Stimulated activated CD8-positive, alpha-beta memory T cell treated with anti-CD3 and anti-CD28 coated beads, Interleukin-4, amount 100 ng/mL, for 4 hours (primary cell): ENCODE results near the gene USP5.
"Not testable (repeated sequence)": the region's sequence is repeated elsewhere in the genome, so short reads cannot be mapped to it uniquely, and the experiment has no call there.

Experiments used
- DNase-seq, 2 donors: peaks; one replicate each; pipeline ENCODE4 v3.0.0-alpha.2; 2020; ENCODE audit warnings: low read depth in 2 of 2, low spot score in 1 of 2

The USP5 gene

DNA sequence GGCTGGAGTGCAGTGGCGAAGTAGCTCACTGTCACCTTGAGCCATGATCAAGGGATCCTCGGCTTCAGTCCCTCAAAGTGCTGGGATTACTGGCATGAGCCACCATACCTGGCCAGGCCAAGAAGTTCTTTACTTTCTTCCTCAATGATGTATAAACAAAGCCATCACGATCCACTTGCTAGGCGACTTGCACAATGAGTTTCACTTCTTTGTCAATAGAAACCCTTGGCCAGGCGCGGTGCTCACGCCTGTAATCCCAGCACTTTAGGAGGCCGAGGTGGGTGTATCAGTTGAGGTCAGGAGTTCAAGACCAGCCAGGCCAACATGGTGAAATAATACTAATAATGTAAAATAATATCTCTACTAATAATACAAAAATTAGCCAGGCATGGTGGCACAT is 35.5 kb downstream of the USP5 start:
- no peak for DNase-seq

DNA sequence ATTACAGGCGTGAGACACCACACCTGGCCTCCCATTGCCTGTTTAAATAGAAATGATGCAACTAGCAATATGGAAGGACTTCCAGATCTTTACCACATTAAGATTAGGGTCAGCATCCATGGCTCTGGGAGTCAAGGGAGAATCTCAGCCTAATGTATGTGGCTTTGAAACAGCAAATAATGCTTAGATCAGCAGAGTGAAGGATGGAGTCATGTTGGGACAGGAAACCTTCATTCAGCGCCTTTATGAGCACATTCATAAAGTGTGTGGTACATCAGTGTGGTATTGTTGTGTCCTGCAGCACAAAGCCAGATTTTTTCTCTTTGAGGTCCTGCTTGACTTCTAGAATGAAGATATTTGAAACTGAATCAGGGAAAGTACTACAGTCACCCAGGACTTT is 36.4 kb downstream of the USP5 start:
- no peak for DNase-seq

DNA sequence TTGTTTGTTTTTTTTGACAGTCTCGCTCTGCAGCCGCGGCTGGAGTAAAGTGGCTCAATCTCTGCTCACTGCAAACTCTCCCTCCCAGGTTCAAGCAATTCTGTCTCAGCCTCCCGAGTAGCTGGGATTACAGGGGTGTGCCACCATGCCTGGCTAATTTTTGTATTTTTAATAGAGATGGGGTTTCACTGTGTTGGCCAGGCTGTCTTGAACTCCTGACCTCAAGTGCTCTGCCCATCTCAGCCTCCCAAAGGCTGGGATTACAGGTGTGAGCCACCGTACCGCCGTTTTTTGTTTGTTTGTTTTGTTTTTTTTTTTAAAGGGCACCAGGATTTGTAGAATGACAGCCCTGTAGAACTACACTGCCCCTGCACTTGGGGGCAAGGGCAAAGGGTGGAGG is 36.8 kb downstream of the USP5 start:
- not testable (repeated sequence) for DNase-seq

DNA sequence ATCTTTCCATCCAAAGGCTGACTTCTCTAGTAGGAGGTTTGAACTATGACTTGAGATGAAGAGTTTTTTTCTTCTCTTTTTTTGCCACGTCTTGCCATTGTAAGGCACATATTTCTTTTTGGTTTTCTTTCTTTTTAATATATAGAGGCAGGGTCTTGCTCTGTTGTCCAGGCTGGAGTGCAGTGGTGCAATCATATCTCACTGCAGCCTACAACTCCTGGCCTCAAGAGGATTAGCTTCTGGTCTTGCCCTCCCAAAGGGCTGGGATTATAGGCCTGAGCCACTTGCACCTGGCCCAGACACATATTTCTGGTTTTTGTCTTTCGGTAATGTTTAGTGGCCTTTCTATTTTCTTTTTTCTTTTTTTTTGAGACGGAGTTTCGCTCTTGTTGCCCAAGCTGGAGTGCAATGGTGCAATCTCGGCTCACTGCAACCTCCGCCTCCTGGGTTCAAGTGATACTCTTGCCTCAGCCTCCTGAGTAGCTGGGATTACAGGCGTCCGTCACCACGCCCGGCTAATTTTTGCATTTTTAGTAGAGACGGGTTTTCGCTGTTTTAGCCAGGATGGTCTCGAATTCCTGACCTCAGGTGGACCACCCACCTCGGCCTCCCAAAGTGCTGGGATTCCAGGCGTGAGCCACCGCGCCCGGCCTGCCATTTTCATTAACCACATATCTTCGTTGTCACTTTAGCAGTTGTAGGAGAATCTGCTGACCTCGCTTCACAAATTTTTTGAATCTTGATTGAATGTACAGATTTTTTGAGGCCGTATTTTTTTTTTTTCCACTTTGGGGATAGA is 38.0 kb downstream of the USP5 start:
- DNase-seq = not testable (repeated sequence)

DNA sequence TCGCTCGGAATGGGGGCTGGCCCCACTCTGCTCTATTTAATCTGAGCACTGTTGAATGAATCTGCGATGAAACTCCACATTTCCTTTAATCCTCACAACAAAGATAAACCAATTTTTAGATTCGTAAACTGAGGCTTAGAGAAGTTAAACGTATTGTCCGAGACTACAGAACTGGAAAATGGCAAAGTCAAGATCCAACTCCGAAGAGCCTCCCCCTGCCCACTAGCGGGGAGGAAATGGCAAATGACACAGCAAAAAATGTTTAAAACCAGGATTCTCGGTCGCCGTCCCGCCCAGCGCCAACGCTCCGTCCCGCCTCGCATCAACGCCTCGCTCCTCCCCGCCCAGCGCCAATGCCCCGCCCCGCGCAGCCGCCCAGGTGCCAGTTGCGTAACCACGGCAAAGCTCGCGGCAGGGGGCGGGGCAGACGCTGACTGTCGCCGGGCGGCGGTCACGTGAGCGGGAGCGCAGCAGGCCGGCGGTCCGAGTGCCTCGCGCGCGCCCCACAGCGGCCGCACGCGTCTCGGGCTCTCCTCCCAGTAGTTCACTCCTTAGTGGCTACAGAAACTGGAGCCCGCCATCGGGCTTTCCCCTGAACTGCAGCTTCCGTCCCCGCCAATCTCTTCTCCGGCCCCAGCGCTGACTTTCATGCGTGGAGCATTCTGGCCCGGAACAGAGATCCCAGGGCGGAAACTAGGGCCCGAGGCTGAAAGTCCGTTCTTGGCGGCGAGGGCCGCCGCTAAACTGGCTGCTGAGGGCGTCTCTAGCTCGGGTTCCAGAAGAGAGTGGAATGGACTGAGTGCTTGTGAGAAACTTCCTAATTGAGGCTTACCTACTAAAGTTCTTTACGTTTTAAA is 39.1 kb downstream of the USP5 start:
- DNase-seq = peak; percentile 96 to 97

DNA sequence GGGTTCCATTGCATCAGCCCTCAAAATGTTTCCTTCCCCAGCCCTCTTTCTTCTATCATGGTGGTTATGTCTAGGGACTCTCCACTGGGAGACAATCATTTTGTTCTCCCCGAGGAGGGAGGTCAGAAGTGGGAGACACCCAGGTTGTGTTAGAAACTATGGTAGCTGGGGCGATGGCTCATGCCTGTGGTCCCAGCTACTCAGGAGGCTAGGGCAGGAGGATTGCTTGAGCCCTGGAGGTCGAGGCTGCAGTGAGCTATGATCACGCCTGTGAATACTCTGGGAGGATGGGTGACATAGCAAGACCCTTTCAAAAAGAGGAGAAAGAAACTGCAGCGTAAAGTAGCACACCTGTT is 39.7 kb downstream of the USP5 start:
- DNase-seq = no peak

DNA sequence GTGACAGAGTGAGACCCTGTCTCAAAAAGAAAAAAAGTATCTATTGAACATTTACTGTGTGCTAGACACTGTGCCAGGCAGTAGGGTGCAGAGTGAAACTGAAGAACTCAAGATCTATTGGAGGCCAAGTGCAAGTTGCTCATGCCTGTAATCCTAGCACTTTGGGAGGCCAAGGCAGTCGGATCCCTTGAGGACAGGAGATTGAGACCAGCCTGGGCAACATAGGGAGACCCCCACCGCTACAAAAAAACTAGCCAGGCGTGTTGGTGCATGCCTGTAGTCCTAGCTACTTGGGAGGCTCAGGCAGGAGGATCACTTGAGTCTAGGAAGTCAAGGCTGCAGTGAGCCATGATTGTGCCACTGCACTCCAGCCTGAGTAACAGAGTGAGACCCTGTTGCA is 40.7 kb downstream of the USP5 start:
- DNase-seq = not testable (repeated sequence)

DNA sequence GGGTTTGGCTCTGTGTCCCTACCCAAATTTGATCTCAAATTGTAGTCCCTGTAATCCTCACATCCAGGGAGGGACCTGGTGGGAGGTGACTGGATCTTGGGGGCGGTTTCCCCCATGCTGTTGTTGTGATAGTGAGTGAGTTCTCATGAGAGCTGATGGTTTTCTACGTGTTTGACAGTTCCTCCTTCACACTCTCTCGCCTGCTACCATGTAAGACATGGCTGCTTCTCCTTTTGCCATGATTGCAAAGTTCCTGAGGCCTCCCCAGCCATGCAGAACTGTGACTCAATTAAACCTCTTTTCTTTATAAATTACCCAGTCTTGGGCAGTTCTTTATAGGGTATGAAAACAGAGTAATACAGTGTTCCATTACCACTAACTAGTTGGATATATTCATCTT is 42.4 kb downstream of the USP5 start:
- no peak for DNase-seq

DNA sequence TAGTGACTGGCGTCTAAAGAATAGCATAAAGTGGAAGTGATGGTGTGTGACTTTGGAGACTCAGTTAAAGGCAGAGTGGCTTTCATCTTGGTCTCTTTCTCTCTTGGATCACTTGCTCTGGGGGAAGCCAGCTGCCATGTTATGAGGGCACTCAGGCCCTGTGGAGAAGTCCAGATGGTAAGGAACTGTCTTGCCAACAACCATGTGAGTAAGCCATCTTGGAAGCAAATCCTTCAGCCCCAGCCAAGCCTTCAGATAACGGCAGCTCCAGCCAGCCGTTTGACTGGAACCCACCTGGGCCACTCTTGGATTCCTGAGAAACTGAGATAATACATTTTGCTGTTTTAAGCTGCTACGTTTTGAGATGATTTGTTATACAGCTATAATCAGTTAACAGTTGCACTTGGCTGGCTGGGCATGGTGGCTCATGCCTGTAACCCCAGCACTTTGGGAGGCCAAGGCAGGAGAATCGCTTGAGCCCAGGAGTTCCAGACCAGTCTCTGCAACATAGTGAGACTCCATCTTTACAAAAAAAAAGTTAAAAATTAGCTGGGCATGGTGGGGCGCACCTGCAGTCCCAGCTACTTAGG is 45.0 kb downstream of the USP5 start:
- no peak for DNase-seq

DNA sequence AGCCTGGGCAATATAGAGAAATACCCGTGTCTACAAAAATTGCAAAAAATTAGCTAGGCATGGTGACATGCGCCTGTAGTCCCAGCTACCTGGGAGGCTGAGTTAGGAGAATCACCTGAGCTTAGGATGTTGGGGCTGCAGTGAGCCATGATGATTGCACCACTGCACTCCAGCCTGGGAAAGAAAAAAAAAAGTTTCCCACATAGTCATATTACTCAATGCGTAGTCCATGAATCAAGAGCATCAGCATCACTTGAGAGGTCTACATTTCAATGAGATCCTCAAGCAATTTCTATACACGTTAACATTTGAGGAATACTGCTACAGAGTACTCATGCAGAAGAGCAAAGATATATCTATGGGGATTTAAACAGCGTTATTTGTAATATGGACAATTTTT is 47.5 kb downstream of the USP5 start:
- no peak for DNase-seq

DNA sequence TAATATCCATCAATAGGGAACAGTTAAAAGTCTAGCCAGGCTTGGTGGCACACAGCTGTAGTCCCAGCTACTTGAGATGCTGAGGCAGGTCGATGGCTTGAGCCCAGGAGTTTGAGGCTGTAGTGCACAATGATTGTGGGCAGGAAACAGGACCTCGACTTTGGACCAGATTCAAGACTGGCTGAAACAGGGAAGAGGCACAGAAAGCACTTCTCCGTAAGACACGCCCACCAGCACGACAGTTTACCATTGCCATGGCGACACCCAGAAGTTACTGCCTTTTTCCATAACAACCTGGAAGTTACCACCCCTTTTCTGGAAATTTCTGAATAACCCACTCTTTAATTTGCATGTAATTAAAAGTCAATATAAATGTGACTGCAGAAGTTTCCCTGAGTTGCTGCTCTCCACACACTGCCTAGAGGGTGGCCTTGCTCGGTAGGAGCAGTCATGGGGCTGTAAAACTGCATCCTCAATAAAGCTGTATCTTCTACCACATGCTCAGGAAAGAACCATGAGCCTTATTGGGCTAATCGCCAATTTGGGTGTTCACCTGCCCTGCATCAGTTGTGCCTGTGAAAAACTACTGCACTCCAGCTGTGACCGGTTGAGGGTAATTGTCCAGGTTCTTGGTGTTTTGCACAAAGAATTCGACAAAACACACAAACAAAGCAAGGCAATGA is 48.0 kb downstream of the USP5 start:
- DNase-seq = no peak

DNA sequence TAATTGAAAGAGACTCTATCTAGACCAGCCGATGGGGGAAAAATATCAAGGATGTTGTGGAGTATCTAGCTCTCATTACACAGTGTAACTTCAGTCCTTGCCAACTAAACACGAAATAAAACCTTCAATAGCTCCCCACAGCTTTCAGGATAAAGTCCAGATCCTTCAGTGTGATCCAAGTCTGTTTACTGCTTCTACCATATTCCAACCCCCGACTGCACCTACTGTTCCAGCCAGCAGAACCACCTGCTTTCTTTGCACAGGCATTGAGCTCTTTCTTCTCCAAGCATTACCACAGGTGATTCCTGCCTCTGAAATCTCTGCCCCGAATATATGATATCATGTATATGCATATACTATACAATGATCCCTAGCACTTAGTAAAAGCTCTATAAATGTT is 50.5 kb downstream of the USP5 start:
- DNase-seq = no peak

DNA sequence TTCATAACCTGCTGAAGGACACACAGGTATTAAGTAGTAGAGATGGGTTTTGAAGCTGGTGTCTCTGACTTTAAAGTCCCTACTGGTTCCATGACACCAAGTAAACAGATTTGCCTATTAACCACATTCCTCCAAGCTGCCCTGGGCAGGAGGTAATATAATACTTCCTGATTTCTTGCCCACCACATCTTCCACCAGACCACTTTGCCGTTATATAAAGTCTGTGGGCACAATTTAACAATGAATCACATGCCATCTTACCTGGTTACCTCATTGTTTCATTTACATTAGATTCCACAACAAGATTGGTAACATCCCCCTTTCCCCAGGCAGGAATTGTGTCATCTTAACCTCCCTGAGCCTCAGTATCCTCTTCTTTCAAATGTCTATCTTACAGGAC is 51.8 kb downstream of the USP5 start:
- no peak for DNase-seq

DNA sequence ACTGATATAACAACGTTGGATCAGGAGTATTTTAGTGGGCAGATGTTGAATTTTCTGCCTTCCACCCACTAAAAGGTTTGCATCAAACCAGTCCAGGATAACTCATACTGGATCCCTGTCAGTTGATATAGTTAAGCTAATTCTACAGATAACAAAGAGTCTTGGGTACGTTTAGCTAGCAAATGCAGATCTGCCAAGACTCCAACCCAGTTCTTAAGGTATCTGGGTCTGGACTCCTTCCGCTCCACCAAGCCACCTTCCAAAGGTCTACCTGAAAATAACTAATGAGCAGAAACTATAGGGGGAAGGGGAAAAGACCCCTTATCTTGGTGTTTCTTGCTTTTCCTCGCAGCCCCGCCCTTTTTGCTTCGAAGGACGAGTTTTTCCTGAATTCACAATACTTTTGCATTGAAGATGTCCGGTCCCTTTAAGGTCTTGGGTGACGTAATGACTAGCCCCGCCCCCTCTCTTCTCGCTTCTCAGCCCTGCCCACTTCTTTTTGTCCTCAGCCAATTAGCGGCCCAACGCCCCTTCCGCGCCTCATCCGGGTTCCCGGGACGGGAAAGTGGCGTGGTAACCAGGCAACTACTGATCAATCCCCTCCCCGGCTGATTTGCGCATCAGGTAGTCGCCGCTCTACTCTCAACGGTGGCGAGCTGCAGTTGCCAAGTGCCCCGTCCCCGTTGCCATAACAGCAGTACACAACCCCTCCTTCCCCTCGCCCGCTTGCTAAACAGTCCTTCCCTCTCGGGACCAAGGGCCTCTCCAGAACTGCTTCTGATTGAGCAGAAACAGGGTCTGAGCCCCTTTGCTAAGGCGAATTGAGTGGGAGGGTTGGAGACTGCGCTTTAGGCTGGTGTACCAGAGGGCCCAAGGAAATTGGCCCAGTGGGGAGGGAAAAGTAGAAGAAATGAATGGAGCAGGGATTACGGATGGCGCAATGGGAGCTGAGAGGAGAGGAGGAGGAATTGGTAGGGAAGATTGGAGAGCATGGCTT is 52.6 kb downstream of the USP5 start, which contains the start of gene LRRC23:
TSS of gene LRRC23 (plus strand) at position 543 of the 997 bp plus-strand sequence. CDS start 812 bp downstream, outside the sequence.
- DNase-seq = peak; percentile 94 to 95

DNA sequence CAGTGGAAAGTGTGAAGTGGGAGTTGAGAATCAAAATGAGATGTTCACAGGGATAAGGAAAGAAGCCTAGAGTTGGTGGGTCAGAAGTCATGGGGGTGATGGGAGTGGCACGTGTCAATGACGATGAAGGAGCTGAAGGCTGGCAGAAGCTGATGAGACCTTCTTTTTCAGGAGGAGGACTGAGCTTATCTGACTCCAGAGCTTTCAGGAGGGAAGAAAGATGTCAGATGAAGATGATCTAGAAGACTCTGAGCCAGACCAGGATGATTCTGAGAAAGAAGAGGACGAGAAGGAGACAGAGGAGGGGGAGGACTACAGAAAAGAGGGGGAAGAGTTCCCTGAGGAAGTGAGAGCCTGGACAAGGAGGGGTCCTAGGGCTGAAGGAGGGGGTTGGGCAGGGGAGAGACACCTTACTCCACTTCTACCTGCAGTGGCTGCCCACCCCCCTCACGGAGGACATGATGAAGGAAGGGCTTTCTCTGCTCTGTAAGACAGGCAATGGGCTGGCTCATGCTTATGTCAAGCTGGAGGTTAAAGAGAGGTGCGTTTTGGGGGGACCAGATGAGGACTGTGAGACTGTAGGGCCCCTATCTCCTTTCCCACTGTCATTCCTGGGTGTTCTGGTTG is 53.6 kb downstream of the USP5 start:
- no peak for DNase-seq

DNA sequence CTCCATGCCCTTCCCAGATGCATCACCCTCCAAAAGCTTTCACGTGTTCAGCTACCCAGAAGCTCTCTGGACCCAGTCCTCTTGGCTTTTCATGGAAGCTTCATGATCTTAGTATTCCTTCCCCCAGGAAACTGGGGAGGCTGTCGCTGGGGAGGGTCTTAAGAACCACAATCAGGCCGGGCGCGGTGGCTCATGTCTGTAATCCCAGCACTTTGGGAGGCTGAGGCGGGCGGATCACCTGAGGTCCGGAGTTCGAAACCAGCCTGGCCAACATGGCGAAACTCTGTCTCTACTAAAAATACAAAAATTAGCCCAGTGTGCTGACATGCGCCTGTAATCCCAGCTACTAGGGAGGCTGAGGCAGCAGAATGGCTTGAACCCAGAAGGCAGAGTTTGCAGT is 56.2 kb downstream of the USP5 start:
- not testable (repeated sequence) for DNase-seq

DNA sequence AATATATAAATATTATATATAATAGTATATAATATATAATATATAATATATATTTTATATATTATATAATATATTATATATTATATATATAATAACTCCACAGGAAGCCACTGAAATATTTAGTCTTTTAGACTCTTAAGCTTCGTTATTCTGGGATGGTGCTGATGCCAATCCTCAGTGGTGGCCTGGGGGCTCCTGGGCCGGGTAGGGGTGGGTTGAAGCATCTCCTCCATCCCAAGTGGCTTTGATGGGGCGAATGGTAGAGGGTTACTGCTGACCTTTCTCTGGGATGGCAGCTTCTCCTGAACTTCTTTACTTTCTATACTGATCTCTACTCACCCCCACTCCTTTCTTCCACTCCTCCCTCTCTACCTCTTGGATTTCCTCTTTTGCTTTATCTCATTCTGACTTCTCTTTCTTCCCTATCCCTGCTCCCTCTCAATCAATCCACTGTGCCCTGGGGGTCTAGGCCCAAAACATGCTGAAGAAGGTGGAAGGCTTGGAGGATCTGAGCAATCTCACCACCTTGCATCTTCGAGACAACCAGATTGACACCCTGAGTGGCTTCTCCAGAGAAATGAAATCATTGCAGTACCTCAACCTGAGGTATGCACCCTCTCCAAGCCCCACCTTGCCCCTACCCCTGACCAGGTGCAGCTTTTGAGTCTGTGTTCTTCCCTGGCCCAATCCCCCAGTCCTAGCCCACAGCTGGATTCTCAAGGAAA is 57.6 kb downstream of the USP5 start:
- no peak for DNase-seq

DNA sequence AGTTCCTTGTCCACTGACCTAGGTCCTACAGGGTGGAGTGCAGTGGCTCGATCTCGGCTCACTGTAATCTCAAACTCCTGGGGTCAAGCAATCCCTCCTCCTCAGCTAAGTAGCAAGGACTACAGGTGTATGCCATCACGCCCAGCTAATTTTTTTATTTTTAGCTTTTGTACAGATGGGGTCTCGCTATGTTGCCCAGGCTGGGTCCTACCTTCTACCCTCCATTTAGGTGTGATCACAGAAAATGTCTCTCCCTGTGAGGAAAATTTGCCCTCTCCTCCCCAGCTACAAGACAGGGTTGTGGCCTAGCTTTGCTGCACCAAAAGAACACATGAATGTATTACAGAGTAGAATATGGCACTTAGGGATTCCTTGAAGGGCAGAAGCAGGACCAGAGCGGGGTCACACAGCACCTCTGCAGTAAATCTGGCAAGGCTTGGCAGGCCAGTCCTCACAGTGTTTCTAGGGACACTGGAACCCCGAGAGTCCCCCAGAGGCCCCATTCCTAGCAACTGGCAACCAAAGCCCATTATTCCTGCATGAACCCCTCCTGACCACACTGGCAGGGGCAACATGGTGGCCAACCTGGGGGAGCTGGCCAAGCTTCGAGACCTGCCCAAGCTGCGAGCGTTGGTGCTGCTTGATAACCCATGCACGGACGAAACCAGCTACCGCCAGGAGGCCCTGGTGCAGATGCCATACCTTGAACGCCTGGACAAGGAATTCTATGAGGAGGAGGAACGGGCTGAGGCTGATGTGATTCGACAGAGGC is 60.4 kb downstream of the USP5 start:
- DNase-seq = no peak
